NCI-H460 (cell line): Measurements from ENCODE around the gene RNF39. TPM values are rescaled to one million over a fixed set of nuclear protein-coding genes. Genes with fewer than 3 reads are reported as not detected.
"Not testable (repeated sequence)": the region's sequence is repeated elsewhere in the genome, so short reads cannot be mapped to it uniquely, and the experiment has no call there.

Source experiments
- DNase-seq: peaks from one replicate; pipeline ENCODE4 v3.0.0-alpha.2; 2016; ENCODE audit warnings: low read depth; ENCODE audit errors: extremely low read depth
- polyA plus RNA-seq: library from polyadenylated mRNA; depleted of rRNA; stranded (reverse); fragments of >200 nt; gene quantifications from 2 replicates; pipeline ENCODE4 v1.2.3, GENCODE V29; 2014; cell fraction: nucleus; rRNA removed
- total RNA-seq: library from RNA; depleted of rRNA; stranded (reverse); fragments of >200 nt; shearing (Covaris generic); gene quantifications from 2 replicates; pipeline ENCODE4 v1.2.3, GENCODE V29; 2014; rRNA removed

The RNF39 gene, protein sequence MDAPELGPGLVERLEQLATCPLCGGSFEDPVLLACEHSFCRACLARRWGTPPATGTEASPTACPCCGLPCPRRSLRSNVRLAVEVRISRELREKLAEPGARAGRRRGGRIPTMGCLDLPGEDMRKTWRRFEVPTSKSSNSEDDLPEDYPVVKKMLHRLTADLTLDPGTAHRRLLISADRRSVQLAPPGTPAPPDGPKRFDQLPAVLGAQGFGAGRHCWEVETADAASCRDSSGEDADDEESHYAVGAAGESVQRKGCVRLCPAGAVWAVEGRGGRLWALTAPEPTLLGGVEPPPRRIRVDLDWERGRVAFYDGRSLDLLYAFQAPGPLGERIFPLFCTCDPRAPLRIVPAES
- not detected in 2 replicates for total RNA-seq
- not detected in 2 replicates for polyA plus RNA-seq

DNA sequence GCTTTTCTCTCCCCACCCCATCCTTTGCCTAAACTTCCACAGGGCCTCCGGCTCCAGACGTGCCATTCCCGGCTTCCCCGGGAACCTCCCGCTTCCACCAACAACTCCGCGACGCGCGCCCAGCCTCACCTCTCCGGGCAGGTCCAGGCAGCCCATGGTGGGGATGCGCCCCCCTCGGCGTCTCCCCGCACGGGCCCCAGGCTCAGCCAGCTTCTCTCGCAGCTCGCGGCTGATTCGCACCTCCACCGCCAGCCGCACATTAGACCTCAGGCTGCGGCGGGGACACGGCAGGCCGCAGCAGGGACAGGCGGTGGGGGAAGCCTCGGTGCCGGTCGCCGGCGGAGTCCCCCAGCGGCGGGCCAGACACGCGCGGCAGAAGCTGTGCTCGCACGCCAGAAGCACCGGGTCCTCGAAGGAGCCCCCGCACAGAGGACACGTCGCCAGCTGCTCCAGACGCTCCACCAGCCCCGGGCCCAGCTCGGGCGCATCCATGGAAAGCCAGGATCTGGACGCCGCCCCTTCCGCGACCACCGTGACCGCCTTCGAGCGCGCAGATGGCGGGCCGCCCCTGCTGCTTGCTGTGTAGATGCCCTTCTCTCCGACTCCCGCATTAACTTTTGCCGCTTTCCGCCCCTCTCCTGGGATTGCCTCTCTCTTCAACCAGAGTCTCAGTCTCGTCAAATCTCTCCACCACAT is at the start of gene RNF39:
Gene RNF39, minus strand, starts transcription at position 676 of the 696 bp plus-strand sequence. Its CDS starts 184 bp downstream, at position 492.
- DNase-seq, result no peak

DNA sequence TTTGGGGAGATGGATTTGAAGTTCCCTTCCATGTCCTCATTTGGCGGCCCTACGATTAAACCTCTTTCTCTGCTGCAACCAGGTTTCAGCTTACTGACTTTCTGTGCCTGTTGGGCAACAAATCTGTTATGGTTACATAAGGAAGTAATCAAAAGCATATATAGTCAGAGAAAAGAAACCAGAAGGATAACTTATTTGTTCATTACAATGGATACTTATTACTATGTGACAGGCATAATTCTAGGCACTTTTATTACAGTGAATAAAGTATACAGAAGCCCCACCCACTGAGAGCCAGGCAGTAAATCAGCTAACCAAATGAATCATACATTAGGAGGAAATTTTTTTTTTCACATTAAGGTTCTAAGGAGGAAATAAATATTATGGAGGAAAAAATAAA is 46.9 kb upstream of the RNF39 start:
- DNase-seq, result no peak

DNA sequence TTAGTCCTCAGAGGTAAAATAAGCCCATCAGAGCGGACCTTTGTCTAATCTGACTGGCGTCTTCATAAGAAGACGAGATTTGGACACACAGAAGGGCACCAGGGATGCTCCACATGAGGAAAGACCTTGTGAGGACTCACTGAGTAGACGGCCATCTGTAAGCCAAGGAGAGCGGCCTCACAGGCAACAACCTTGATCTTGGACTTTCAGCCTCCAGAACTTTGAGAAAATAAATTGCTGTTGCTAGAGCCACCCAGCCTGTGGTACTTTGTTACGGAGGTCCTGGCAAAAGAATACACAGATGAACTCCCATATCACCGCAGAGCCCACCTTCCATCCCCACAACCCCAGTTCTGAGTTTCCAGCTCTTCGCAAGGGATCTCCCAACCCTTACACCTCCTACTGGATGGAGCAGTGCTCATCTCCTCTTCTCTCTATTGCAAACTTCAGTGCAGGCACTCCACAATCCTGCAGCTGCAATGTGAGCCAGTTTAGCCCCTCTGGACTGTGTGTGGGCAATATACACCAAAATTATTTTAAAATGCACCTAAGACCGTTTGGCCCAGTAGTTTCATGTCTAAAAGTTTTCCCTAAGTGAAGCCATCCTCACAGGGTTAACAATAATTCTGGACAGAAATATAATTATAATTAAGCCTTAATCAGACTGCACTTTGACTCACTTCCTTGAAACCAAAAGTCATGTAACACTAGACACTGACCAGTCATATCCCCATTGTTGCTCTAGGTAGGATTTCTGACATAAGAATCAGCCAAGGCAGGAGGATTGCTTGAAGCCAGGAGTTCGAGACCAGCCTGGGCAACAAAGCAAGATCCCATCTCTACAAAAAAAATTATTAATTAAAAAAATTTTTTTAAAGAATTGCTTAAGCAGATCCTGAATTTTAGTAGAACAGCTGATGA is 46.1 kb upstream of the RNF39 start:
- DNase-seq, result no peak

DNA sequence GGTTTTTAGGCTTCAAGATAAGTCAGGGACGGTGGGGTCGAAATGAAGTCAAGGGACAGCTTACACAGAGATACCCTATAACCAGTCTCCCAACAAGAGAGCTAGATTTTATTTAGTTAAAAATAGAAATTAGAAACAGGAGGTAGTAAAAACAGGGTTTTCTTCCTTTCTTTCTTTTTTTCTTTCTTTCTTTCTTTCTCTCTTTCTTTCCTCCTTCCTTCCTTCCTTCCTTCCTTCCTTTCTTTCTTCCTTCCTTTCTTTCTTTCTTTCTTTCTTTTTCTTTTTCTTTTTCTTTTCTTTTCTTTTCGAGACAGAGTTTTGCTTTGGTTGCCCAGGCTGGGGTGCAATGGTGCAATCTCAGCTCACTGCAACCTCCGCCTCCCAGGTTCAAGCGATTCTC is 43.1 kb upstream of the RNF39 start:
- DNase-seq, result not testable (repeated sequence)

DNA sequence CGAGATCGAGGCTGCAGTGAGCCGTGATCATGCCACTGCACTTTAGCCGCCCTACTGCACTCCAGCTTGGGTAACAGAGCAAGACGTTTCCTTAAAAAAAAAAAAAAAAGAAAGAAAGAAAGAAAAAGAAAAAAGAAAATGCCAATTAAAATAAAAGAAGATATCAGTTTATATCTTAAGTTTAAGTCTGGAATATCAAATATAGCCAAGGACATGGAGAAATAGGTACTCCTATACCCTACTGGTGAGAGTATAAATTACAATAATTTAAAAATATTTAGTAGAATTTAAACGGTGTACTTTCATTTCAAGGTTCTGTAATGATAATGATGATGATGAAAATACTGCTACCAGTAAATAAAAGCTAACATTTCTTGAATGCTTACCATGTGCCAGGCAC is 41.2 kb upstream of the RNF39 start:
- no peak for DNase-seq

DNA sequence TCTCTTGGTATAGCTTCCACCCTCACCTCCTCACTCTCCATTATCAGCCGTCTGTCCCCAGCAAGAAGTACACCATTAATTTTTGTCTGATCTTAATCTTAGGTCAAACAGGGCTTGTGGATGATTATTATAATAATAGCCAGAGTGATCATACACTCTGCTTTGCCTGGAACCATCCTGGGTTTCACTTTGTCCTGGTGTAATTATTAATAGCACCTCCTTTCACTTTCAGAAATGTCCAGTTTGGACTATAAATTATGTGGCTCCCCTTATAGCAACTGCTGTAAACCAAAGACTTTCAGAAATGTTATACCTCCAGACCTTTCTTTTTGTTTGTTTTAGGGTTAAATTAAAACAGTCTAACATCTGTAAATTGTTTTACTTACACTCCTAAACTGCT is 38.3 kb upstream of the RNF39 start:
- no peak for DNase-seq

DNA sequence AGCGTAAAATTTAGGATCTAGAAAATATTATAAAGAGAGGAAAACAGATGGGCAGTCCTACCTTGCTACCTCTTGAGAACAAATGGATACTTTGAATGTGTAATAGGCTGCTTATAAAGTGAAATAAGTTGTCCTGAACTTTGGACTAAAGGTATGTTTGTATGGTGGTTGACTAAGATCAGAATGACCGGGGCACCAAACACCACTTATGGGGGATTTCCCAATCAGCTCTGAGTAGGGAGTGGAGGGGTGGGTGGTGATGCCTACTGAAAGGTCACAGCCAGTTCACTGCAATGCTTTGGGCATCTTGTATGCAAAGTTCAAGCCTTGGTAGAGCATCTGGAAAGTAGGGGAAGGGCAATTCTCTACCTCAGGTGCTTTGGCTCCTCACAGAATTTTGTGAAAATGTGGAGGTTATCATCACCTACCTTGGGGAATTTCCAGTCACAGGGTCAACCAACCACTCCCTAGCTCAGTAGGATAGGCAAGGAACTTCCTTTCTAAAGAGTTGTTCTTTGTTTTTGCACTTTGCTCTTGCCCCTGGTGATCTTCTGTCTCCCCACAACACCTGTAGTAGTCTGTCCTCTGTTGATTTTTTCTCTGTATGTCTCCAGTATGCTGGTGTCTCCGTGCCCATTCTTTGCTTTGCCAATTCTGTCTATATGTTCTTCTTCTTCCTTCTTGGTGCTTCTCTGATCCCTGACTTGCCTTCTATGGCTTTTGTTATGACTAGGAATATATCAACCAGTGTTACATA is 37.6 kb upstream of the RNF39 start, which contains the start of gene TRIM31:
Gene TRIM31, minus strand, starts transcription at position 88 of the 757 bp plus-strand sequence. CDS start 285 bp downstream, outside the sequence.
- DNase-seq, result no peak

DNA sequence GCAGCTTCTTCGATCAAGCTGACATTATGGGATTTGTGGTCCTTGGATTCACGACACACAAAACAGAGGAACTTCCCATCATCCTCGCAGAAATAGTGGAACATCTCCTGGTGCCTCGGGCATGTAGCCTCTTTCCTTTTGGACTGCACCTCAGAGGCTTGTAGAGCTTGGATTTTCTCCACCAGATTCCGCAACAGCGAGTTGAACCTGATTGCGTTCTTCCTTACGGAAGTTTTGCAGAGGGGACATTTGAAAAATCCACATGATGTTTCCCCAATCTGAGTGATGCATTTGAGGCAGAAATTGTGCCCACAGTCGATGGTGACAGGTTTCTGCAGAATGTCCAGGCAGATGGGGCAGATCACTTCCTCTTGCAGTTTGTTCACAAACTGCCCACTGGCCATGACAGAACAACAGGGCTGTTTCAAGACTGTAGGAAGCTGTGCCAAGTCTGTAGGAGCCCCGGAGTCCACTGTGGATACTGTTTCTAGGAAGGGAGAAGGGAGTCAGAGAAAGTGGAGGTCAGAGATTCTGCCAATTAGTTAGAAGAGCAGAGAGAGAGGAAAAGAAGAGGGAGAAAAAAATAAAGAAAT is 36.9 kb upstream of the RNF39 start:
- no peak for DNase-seq

DNA sequence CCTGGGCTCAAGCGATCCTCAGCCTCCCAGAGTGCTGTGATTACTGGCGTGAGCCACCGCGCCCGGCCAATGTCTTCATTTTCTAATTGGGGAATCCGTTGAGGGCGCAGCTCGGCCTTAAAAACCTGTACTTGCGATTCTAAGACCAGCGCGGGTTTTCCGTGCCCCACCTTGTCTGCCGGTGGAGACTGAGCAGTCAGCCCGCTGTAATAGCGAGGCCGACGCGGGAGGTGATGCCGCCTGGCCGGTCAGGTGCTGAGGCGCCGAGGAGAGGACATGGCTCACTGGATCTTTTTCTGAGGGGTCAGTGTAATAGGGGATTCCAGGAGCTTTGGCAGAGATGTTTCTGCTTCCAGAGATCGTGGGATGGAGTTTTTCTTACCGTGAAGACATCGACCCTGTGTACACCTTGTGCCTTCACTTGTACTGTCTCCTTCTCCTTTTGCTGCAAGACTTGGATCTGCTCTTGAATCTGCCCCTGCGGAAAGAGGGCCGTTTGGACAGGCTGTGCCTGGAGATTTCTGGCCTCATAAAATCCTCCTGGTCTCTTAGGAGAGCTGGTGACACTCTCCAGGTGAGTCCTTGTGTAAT is 35.8 kb upstream of the RNF39 start:
- no peak for DNase-seq

DNA sequence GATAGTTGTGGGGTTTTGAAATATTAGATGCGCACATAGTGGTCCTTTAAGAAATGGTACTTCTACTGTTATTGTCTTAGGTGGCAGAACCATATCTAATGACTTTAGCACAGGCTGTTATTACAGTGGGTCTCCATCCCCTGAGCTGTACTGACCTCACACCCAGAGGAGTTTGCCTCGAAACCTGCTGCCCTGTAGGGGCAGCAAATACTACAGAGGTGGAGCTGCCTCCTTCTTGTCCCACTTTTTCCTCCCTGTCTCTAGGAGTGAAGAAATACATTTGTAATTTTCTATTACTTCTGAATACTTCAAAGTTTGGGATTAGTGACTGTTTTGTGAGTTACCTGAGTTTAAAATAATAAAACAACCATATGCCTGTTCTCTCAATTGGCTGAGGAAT is 29.1 kb upstream of the RNF39 start:
- no peak for DNase-seq

DNA sequence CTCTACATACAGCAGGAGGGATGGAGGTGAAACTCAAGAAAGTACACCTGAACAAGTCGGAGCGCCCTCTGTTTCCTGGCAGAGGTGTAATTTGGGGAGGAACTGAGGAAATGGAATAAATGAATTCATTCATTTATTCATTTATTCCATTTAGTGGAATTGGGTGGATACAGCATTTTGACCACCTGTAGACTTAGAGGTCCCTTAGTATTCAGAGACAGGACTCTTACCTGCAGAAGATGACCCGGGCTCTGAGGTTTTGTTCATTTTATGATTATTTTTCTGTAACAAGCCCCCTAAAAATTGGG is 28.3 kb upstream of the RNF39 start:
- DNase-seq, result no peak

DNA sequence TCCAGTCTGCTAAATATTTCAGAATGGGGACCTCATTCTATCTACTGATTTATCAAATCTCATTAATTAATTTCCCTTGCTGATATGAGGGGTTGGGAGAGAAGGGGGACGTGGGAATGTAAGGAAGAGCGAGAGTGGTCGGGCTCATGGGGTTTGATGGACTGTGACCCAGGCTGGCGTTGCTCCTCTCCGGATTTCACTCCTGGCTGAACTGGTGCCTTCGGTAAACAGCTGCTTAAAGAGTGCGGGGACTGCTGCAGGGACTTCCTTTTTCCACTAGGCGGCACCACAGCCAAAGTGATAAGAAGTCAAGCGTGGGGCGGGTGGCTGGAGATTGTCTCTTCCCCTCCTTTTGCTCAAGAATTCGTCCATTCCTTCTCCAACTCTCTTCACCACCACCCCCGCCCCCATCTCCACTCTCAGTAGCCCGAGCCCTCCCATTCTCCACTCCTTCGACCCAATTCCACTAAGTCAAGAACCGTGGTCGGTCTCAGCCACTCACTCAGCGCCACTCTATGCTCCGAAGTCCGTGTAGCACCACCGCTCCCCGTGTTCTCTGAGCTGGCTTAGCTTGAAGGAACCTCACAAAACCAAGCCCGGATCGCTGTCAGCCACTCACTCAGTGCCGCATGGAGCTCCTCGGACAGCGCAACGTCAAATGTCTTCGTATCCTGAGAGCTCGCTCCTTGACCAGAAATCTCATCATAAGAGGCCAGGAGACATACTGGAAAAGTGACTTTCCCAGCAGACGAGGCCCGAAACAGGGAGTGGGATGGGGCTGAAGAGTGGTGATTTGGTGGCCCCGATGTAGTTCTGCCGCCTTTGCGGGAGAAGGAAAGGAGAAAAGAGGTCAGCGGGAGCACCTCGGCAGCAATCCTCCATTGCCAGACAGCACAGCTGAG is 27.7 kb upstream of the RNF39 start:
- DNase-seq, result peak; percentile 79

DNA sequence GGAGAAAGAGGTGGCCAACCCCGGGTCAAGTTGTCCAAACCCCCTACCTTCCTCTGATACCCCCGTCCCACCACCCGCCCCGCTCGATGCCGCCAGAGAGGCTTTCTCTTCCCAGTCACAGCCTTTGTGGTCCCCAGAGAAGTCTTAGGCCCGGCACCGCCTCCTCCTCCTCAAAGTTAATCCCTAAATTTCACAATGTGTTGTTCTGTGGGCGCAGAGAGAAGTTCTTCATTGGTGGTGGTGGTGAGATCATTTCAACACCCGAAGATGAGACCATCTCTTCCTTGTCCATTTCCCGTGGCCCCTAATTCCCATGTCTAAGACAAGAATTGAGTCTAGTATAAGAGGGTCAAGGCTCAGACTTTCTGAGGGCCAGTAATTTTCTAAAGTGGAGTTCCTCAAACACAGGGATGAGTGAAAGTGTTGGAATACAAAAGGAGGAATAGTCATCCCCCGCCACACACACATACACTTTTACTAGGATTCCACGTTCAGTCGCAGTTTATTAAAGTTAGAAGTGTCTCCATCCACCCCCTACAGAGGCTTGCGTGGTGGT is 26.9 kb upstream of the RNF39 start:
- no peak for DNase-seq

DNA sequence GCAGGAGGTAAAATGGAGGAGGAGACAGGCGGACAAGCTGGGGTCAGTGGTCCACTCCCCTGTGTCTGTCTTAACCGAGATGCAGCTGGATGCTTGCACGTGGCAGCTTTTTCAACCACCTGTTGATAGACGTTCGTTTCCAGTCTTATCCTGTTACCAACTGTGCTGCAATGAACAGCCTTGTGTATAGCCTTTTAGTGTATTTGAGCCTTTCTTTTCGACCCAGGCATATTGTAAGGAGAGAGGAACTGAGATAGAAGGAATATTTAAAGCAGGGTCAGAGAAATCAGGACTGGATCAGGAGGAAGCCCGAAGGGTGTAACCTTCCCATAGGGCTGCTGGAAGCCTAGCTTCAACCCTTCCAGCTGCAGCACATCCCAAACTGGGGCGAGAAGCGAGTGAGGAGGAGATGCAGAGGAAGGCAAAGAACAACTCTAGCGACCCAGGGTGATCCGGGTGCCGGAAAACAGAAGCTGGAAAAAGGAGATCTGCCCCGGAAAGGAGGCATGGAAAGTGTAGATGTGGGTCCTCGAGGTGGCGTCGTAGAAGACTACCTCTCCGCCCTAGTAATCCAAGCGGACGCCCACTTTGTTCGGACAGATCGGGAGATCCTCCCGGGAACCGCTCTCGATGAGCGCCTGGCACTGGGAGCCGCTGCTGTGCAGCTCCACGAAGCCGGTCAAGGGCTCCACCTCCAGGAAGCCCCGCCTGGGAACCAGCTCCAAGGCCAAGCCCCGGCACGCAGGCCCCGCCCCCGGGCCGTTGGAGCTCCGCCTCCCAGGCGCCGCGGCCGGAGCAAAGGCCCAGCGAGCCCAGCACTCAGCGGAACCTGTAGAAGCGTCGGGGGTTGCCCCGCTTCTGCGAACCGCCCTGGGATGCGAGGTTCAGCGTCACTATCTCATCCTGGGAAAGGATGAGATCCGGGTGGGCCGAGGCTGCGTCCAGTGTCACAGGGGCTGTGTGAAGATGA is 26.2 kb upstream of the RNF39 start:
- peak; percentile 82 for DNase-seq

DNA sequence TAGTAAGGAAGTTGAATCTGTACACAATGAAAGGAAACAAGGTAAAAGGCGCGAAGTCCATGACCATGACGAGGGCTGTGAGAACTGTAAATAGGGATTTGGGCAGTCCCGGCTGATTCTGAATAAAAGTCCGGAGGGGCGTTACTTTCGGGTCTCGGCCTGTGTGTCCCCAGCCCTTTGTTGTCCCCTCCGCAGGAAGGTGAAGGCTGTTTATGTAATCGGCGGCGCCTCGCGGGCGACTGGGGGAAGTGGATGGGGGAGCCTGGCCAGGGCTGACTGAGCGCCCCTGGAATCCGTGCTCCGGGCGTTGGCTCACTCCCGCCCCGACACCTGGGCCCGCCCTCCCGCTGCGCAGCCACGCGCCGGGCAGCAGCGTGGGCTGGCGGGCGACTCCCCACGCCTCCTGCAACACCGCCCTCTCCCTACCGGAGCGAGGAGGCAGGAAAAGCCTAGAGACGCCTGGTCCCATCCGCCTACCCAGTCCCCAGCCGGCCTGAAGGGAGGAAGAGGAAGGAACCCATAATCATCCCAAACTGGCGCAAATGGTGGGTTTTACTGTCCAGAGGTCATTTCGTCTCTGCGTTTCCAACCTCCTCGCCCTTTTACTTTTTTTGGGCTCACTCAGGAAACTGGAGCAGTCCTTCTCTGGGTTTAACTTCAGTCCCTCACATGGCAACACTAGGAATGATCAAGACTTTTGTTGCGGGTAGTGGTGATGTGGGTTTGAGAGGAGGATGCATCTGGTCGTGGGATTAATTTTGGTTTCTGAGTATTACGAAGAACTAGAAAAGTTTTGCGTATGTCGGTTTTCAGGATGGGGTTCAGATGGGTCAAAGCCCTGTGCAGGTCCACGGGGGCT is 25.2 kb upstream of the RNF39 start:
- no peak for DNase-seq

DNA sequence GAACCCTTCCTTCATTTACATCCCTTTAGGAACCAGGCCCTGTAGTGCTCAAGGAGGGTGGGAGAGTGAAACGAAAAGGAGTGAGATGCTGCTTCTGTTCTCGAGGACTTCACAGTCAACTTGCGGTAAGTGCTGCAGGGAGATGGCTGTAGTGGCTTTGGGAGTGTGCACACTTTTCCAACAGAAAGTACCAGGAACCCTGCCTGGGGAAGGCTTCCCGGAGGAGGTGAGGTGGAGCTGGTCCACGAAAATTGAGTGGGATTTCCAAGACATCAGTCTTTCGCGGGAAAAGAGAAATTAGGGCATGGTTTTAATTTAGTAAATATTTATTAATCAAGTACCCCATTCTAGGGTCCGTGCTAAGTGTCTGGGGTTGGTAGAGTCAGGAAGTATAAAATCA is 24.6 kb upstream of the RNF39 start:
- DNase-seq, result no peak
